Esophagus squamous epithelium (tissue), 4 donors: ENCODE measurements around the gene PRKCZ.

ENCODE experiments used
- POLR2A ChIP-seq, 4 donors: fragments of 450-650 bp; IDR thresholded peaks; one replicate each; pipeline ENCODE4 v1.6.1; 2017; ENCODE audit warnings: antibody characterized with exemption in 4 of 4, mild to moderate bottlenecking in 4 of 4, moderate library complexity in 3 of 4
- TF ChIP-seq, protein P1 (sequence below), 6 experiments: fragments of 450-650 bp in 4 of 6; fragments of 200-600 bp in 2 of 6; sonication (generic) in 2 of 6; IDR thresholded peaks; one replicate each; pipeline ENCODE4 v1.5.1; 2016 to 2019; ENCODE audit warnings: antibody characterized with exemption in 6 of 6, mild to moderate bottlenecking in 4 of 6, moderate library complexity in 4 of 6

GRCh38 chr1:2190491-2190976 lies 140.3 kb downstream of the PRKCZ start:
- TF ChIP-seq, protein P1, sequence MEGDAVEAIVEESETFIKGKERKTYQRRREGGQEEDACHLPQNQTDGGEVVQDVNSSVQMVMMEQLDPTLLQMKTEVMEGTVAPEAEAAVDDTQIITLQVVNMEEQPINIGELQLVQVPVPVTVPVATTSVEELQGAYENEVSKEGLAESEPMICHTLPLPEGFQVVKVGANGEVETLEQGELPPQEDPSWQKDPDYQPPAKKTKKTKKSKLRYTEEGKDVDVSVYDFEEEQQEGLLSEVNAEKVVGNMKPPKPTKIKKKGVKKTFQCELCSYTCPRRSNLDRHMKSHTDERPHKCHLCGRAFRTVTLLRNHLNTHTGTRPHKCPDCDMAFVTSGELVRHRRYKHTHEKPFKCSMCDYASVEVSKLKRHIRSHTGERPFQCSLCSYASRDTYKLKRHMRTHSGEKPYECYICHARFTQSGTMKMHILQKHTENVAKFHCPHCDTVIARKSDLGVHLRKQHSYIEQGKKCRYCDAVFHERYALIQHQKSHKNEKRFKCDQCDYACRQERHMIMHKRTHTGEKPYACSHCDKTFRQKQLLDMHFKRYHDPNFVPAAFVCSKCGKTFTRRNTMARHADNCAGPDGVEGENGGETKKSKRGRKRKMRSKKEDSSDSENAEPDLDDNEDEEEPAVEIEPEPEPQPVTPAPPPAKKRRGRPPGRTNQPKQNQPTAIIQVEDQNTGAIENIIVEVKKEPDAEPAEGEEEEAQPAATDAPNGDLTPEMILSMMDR (IDR thresholded peaks at IDR 0.05) = no peak
- TF ChIP-seq POLR2A (IDR thresholded peaks at IDR 0.05) = no peak
